ENCODE data around the gene DNASE1L3.
"Not testable (repeated sequence)": the region's sequence is repeated elsewhere in the genome, so short reads cannot be mapped to it uniquely, and the experiment has no call there.

Gene DNASE1L3

GRCh38 chr3:58206406-58207011 is 4.3 kb downstream of the DNASE1L3 start:
- no peak for TF ChIP-seq CTCF (IDR thresholded peaks at IDR 0.05; ENCODE audit: low read length, missing control alignments)
- no peak overlapping the region for H3K4me3 ChIP-seq (replicated peaks; ENCODE audit: low read depth, low read length)
- peak; percentile 35 for DNase-seq (ENCODE audit: low read depth)

- TF ChIP-seq CTCF (IDR thresholded peaks at IDR 0.05; ENCODE audit: low read length, missing control alignments) = no peak
- DNase-seq (ENCODE audit: low read depth) = no peak
- H3K4me3 ChIP-seq (replicated peaks; ENCODE audit: low read depth, low read length) = no peak overlapping the region
Observed at GRCh38 chr3:58205981-58206380, 4.8 kb downstream of the DNASE1L3 start.

- no peak for DNase-seq (ENCODE audit: low read depth)
- H3K4me3 ChIP-seq (replicated peaks; ENCODE audit: low read depth, low read length) = no peak overlapping the region
- no peak for TF ChIP-seq CTCF (IDR thresholded peaks at IDR 0.05; ENCODE audit: low read length, missing control alignments)
Observed at GRCh38 chr3:58204720-58205119, 6.1 kb downstream of the DNASE1L3 start.

GRCh38 chr3:58203541-58203940 is 7.2 kb downstream of the DNASE1L3 start:
- no peak for DNase-seq (ENCODE audit: low read depth)
- no peak for TF ChIP-seq CTCF (IDR thresholded peaks at IDR 0.05; ENCODE audit: low read length, missing control alignments)
- H3K4me3 ChIP-seq (replicated peaks; ENCODE audit: low read depth, low read length) = no peak overlapping the region

GRCh38 chr3:58202917-58203360 is 7.8 kb downstream of the DNASE1L3 start:
- no peak for TF ChIP-seq CTCF (IDR thresholded peaks at IDR 0.05; ENCODE audit: low read length, missing control alignments)
- no peak for DNase-seq (ENCODE audit: low read depth)
- H3K4me3 ChIP-seq (replicated peaks; ENCODE audit: low read depth, low read length) = no peak overlapping the region

- H3K4me3 ChIP-seq (replicated peaks; ENCODE audit: low read depth, low read length); DNase-seq (ENCODE audit: low read depth): not testable (repeated sequence)
Observed at GRCh38 chr3:58201451-58201850, 9.3 kb downstream of the DNASE1L3 start.

- no peak for DNase-seq (ENCODE audit: low read depth)
- TF ChIP-seq CTCF (IDR thresholded peaks at IDR 0.05; ENCODE audit: low read length, missing control alignments) = no peak
- no peak overlapping the region for H3K4me3 ChIP-seq (replicated peaks; ENCODE audit: low read depth, low read length)
Observed at GRCh38 chr3:58200846-58201355, 9.9 kb downstream of the DNASE1L3 start.

All from fibroblast of pulmonary artery (primary cell).